K562 (cell line): ENCODE data around the gene CELF6. TPM values are rescaled to one million over a fixed set of nuclear protein-coding genes. Genes with fewer than 3 reads are reported as not detected.

Source experiments
- ASH1L ChIP-seq: fragments of 450-650 bp; IDR thresholded peaks from 2 replicates; pipeline ENCODE4 v1.6.1; 2018; ENCODE audit warnings: borderline replicate concordance, mild to moderate bottlenecking, low read depth; ENCODE audit not compliant: partially characterized antibody
- CBFB ChIP-seq: sonication (generic); formaldehyde crosslinking; IDR thresholded peaks from 2 replicates; pipeline ENCODE4 v1.4.0; 2020; ENCODE audit warnings: mild to moderate bottlenecking, missing genetic modification reagents
- CC2D1A ChIP-seq: fragments of 450-650 bp; IDR thresholded peaks from 2 replicates; pipeline ENCODE4 v1.6.1; 2017; ENCODE audit warnings: mild to moderate bottlenecking
- DDX20 ChIP-seq: fragments of 450-650 bp; IDR thresholded peaks from 2 replicates; pipeline ENCODE4 v1.6.1; 2016; ENCODE audit warnings: missing genetic modification characterization, low read depth, mild to moderate bottlenecking, missing compliant biosample characterization, moderate library complexity
- ERF ChIP-seq: fragments of 450-650 bp; formaldehyde crosslinking; IDR thresholded peaks from 2 replicates; pipeline ENCODE4 v1.4.0; 2020; ENCODE audit warnings: mild to moderate bottlenecking, mixed read lengths
- FIP1L1 ChIP-seq: fragments of 200-400 bp; formaldehyde crosslinking; IDR thresholded peaks from 2 replicates; pipeline ENCODE4 v1.6.1; 2018; ENCODE audit warnings: mild to moderate bottlenecking, low read depth, low read length; ENCODE audit not compliant: poor library complexity, severe bottlenecking
- FOS ChIP-seq: IDR thresholded peaks from 3 replicates; pipeline ENCODE4 v1.6.1; 2011; ENCODE audit not compliant: insufficient read length; ENCODE audit errors: extremely low read depth
- LEF1 ChIP-seq: fragments of 450-650 bp; IDR thresholded peaks from 2 replicates; pipeline ENCODE4 v1.6.1; 2016; ENCODE audit warnings: mild to moderate bottlenecking
- MYBL2 ChIP-seq, 2 experiments: fragments of 450-650 bp in 1 of 2; sonication (generic) in 1 of 2; formaldehyde crosslinking in 1 of 2; IDR thresholded peaks; 2 replicates each; pipeline versions ENCODE4 v1.6.1 to v1.8.1; 2017 to 2022; ENCODE audit warnings: borderline replicate concordance in 1 of 2, inconsistent platforms in 1 of 2, low read depth in 1 of 2, mild to moderate bottlenecking in 1 of 2, missing genetic modification reagents in 1 of 2, moderate library complexity in 1 of 2
- PCBP2 ChIP-seq: fragments of 200-400 bp; formaldehyde crosslinking; IDR thresholded peaks from 2 replicates; pipeline ENCODE4 v1.6.1; 2018; ENCODE audit warnings: low read length, low read depth, mild to moderate bottlenecking, moderate library complexity; ENCODE audit not compliant: poor library complexity, severe bottlenecking
- POLR2A ChIP-seq: fragments of 450-650 bp; conservative IDR thresholded peaks from 2 replicates; pipeline ENCODE4 v1.6.1; 2016
- SMARCA4 ChIP-seq: fragments of 450-650 bp; IDR thresholded peaks from 2 replicates; pipeline ENCODE4 v1.6.1; 2016
- SP1 ChIP-seq: sonication (generic); formaldehyde crosslinking; IDR thresholded peaks from 2 replicates; pipeline ENCODE4 v1.8.1; 2022; ENCODE audit warnings: mild to moderate bottlenecking, missing genetic modification reagents
- STAG1 ChIP-seq: sonication (generic); formaldehyde crosslinking; IDR thresholded peaks from 2 replicates; pipeline ENCODE4 v1.5.0; 2020; ENCODE audit warnings: missing genetic modification reagents, borderline replicate concordance
- ZBTB8A ChIP-seq: fragments of 450-650 bp; IDR thresholded peaks from 2 replicates; pipeline ENCODE4 v1.6.1; 2018; ENCODE audit warnings: mild to moderate bottlenecking, moderate library complexity; ENCODE audit not compliant: partially characterized antibody
- ZNF212 ChIP-seq: fragments of 450-650 bp; formaldehyde crosslinking; IDR thresholded peaks from 2 replicates; pipeline ENCODE4 v1.4.0; 2020; ENCODE audit warnings: mild to moderate bottlenecking
- ZNF274 ChIP-seq: IDR thresholded peaks from 2 replicates; pipeline ENCODE4 v1.6.1; 2011; ENCODE audit warnings: low read depth, mild to moderate bottlenecking, low read length, moderate library complexity, borderline replicate concordance
- ZNF408 ChIP-seq: fragments of 250-450 bp; sonication (Bioruptor Pico); IDR thresholded peaks from 2 replicates; pipeline ENCODE4 v1.4.0; 2020; ENCODE audit warnings: low read depth, mild to moderate bottlenecking, moderate library complexity
- ZNF717 ChIP-seq: fragments of 250-450 bp; sonication (Bioruptor Pico); IDR thresholded peaks from 2 replicates; pipeline ENCODE4 v1.5.0; 2021
- polyA plus RNA-seq, 8 experiments: library from polyadenylated mRNA; depleted of rRNA in 4 of 8; stranded (reverse) in 5 of 8; unstranded in 3 of 8; fragments of >200 nt; fragmentation: Nextera tagmentation in 2 of 8; fragmentation: Illumina TruSeq in 1 of 8; extraction: Ambion mirVana in 2 of 8; extraction: Trizol in 1 of 8; gene quantifications; 2 replicates each; pipeline versions ENCODE4 v1.2.1 to v1.2.3, GENCODE V29; 2011 to 2014; ENCODE audit warnings: inconsistent platforms in 1 of 8, missing spikeins in 1 of 8
- total RNA-seq, 7 experiments: library from RNA; depleted of rRNA in 6 of 7; stranded (reverse); fragments of >200 nt in 6 of 7; fragmentation: Illumina TruSeq in 2 of 7; extraction: Trizol in 2 of 7; gene quantifications; 2 replicates each; pipeline versions ENCODE4 v1.2.1 to v1.2.3, GENCODE V29; 2011 to 2021; ENCODE audit warnings: low replicate concordance in 1 of 7
- TF ChIP-seq, protein P1 (sequence below), 2 experiments: fragments of 450-650 bp in 1 of 2; IDR thresholded peaks; 2 replicates each; pipeline ENCODE4 v1.6.1; 2011 to 2017; ENCODE audit warnings: low read depth in 2 of 2, antibody characterized with exemption in 1 of 2, borderline replicate concordance in 1 of 2, low read length in 1 of 2, mild to moderate bottlenecking in 1 of 2, mixed read lengths in 1 of 2; ENCODE audit not compliant: control insufficient read depth in 1 of 2
- TF ChIP-seq, protein P2 (sequence below): fragments of 450-650 bp; IDR thresholded peaks from 2 replicates; pipeline ENCODE4 v1.6.1; 2016; ENCODE audit warnings: low read depth, mild to moderate bottlenecking, moderate library complexity
- TF ChIP-seq, protein P3 (sequence below), 2 experiments: fragments of 250-450 bp in 1 of 2; fragments of 450-650 bp in 1 of 2; sonication (Bioruptor Pico) in 1 of 2; IDR thresholded peaks; 2 replicates each; pipeline versions ENCODE4 v1.6.1 to v1.8.0; 2016 to 2021; ENCODE audit warnings: mild to moderate bottlenecking in 2 of 2, moderate library complexity in 2 of 2, missing compliant biosample characterization in 1 of 2, missing genetic modification characterization in 1 of 2
- TF ChIP-seq, protein P4 (sequence below): IDR thresholded peaks from 3 replicates; pipeline ENCODE4 v1.6.1; 2011; ENCODE audit warnings: borderline replicate concordance, mild to moderate bottlenecking; ENCODE audit not compliant: insufficient read length, insufficient read depth

CELF6 gene
- total and polyA plus RNA-seq, 9 of the 15 experiments (the other 6 are each of a cell fraction or from before 2014, with no cell fraction given) = 0.01 to 0.11 TPM; not detected in 7

DNA sequence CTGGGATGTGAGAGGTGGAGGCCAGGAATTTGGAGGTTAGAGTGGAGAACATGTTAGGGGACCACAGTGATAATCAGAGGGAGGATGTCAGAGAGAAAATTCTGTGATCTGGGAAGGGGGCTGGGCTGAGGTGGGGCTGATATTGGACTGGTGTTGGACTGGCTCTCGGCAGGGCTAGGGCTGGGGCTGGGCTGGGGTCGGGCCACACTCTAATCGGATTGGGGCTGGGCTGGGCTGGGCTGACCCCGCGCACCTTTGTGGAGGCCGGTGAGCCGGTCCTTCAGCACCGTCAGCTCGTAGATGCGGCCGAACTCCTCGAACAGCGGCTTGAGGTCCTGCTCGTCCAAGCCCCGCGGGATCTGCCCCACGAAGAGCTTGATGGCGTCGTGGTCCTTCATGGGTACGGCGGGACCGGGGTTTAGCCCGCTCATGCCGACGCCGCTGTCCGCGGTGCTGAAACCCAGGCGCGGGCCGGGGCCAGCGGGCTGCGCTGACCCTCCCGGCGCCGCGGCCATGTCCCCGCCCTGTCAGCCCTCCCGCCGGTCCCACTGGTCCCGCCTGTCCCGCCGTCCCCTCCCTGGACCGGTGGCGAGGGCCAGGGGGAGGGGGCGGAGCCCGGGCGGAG lies 485 bp downstream of the CELF6 start (continued):
- TF ChIP-seq ZNF408 = no peak
- TF ChIP-seq, protein P1, sequence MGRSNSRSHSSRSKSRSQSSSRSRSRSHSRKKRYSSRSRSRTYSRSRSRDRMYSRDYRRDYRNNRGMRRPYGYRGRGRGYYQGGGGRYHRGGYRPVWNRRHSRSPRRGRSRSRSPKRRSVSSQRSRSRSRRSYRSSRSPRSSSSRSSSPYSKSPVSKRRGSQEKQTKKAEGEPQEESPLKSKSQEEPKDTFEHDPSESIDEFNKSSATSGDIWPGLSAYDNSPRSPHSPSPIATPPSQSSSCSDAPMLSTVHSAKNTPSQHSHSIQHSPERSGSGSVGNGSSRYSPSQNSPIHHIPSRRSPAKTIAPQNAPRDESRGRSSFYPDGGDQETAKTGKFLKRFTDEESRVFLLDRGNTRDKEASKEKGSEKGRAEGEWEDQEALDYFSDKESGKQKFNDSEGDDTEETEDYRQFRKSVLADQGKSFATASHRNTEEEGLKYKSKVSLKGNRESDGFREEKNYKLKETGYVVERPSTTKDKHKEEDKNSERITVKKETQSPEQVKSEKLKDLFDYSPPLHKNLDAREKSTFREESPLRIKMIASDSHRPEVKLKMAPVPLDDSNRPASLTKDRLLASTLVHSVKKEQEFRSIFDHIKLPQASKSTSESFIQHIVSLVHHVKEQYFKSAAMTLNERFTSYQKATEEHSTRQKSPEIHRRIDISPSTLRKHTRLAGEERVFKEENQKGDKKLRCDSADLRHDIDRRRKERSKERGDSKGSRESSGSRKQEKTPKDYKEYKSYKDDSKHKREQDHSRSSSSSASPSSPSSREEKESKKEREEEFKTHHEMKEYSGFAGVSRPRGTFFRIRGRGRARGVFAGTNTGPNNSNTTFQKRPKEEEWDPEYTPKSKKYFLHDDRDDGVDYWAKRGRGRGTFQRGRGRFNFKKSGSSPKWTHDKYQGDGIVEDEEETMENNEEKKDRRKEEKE (IDR thresholded peaks at IDR 0.05; ENCODE audit: borderline replicate concordance in 1 of 2, control insufficient read depth in 1 of 2, low read depth in 2 of 2, low read length in 1 of 2) = no peak
- no peak for TF ChIP-seq MYBL2 (IDR thresholded peaks at IDR 0.05; ENCODE audit: low read depth)
- TF ChIP-seq MYBL2 (CRISPR knock-in tag; IDR thresholded peaks at IDR 0.05; ENCODE audit: borderline replicate concordance) = no peak
- TF ChIP-seq, protein P2, sequence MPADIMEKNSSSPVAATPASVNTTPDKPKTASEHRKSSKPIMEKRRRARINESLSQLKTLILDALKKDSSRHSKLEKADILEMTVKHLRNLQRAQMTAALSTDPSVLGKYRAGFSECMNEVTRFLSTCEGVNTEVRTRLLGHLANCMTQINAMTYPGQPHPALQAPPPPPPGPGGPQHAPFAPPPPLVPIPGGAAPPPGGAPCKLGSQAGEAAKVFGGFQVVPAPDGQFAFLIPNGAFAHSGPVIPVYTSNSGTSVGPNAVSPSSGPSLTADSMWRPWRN = no peak
- no peak for TF ChIP-seq FOS
- TF ChIP-seq, protein P3, sequence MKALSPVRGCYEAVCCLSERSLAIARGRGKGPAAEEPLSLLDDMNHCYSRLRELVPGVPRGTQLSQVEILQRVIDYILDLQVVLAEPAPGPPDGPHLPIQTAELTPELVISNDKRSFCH (CRISPR knock-in tag; IDR thresholded peaks at IDR 0.05) = no peak
- TF ChIP-seq, protein P3 (tag; IDR thresholded peaks at IDR 0.05) = no peak
- no peak for TF ChIP-seq ZNF274
- no peak for TF ChIP-seq PCBP2
- peak; percentile 10; the same call in 1 of the 2 replicates for TF ChIP-seq SP1 (CRISPR knock-in tag)
- TF ChIP-seq LEF1 = no peak
- TF ChIP-seq ERF = no peak
- no peak for TF ChIP-seq ASH1L
- TF ChIP-seq SMARCA4 = no peak
- peak; percentile 72 for TF ChIP-seq STAG1
- no peak for TF ChIP-seq CC2D1A
- TF ChIP-seq POLR2A = no peak
- TF ChIP-seq ZBTB8A = no peak
- TF ChIP-seq, protein P4, sequence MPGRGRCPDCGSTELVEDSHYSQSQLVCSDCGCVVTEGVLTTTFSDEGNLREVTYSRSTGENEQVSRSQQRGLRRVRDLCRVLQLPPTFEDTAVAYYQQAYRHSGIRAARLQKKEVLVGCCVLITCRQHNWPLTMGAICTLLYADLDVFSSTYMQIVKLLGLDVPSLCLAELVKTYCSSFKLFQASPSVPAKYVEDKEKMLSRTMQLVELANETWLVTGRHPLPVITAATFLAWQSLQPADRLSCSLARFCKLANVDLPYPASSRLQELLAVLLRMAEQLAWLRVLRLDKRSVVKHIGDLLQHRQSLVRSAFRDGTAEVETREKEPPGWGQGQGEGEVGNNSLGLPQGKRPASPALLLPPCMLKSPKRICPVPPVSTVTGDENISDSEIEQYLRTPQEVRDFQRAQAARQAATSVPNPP = no peak
- TF ChIP-seq ZNF717 (CRISPR knock-in tag) = no peak
- TF ChIP-seq FIP1L1 = peak; percentile 23
- no peak for TF ChIP-seq ZNF212 (CRISPR knock-in tag)
- no peak for TF ChIP-seq DDX20 (tag)
- TF ChIP-seq CBFB = no peak; the same call in 1 of the 2 replicates
